ENCODE measurements around the gene GTPBP6.
"Not testable (repeated sequence)": the region's sequence is repeated elsewhere in the genome, so short reads cannot be mapped to it uniquely, and the experiment has no call there.

The GTPBP6 gene

DNA sequence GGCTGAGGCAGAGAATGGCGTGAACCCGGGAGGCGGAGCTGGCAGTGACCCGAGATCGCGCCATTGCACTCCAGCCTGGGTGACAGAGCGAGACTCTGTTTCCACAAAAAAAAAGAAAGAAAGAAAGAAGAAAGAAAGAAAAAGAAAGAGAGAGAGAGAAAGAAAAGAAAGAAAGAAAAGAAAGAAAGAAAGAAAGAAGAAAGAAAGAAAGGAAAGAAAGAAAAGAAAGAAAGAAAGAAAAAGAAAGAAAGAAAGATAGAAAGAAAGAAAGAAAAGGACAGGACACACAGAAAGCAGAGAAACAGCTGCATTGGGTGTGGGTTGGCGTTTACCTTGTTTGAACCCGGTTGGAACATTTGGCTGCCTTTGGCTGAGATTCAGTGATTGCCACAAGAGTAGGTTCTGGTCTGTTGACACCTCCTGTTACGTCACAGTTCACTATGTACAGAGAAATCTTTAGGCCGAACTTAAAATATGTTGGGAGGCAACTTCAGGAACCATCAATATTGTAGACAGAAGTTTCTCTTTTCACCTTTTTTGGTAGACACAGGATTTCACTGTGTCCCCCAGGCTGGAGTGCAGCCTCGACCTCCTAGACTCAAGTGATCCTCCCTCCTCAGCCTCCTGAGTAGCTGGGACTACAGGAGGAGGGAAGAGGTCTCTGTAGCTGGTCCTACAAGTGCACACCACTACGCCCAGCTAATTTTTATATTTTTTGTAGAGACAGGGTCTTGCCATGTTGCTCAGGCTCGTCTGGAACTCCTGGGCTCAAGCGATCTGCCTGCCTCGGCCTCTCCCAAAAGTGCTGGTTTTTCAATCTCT lies 53.8 kb downstream of the GTPBP6 start:
- TF ChIP-seq, protein P1, sequence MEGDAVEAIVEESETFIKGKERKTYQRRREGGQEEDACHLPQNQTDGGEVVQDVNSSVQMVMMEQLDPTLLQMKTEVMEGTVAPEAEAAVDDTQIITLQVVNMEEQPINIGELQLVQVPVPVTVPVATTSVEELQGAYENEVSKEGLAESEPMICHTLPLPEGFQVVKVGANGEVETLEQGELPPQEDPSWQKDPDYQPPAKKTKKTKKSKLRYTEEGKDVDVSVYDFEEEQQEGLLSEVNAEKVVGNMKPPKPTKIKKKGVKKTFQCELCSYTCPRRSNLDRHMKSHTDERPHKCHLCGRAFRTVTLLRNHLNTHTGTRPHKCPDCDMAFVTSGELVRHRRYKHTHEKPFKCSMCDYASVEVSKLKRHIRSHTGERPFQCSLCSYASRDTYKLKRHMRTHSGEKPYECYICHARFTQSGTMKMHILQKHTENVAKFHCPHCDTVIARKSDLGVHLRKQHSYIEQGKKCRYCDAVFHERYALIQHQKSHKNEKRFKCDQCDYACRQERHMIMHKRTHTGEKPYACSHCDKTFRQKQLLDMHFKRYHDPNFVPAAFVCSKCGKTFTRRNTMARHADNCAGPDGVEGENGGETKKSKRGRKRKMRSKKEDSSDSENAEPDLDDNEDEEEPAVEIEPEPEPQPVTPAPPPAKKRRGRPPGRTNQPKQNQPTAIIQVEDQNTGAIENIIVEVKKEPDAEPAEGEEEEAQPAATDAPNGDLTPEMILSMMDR (IDR thresholded peaks at IDR 0.05; ENCODE audit: low read depth, low read length): no peak
- no peak for DNase-seq (ENCODE audit: extremely low read depth, low read depth)

DNA sequence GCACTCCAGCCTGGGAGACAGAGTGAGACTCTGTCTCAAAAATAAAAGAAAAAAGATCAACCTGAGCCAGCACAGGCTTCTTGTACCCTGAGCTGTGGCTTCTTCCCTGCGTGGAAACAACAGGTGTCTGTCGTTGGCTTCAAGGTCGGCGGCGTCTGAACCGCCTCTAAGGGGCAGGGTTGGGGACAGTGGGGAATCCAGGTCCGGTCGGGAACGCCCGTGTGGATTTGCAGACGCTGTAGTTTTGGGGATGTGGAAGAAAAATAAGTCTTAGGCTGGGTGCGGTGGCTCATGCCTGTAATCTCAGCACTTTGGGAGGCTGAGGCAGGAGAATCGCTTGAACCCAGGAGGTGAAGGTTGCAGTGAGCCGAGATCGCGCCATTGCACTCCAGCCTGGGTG lies 54.6 kb downstream of the GTPBP6 start:
- DNase-seq (ENCODE audit: extremely low read depth, low read depth): not testable (repeated sequence)

DNA sequence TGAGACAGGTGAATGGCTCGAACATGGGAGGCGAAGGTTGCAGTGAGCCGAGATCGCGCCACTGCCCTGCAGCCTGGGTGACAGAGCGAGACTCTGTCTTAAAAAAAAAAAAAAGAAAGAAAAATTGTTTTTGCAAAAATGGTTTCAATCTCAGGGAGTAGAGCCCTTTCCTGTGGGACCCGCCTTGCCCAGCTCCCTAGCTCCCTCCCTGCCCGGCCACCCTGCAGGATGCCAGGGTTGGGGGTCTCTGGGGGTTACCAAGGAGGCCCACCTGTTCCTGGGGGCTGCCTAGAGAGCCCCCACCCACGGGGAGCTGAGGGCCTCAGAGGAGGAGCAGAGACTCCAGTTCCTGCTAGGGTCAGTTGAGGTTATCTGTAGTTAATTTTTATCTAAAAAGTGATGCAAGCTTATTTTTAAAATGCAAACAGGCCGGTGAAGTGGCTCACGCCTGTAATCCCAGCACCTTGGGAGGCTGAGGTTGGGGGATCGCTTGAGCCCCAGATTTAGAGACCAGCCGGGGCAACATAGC lies 56.2 kb downstream of the GTPBP6 start:
- TF ChIP-seq, protein P1 (IDR thresholded peaks at IDR 0.05; ENCODE audit: low read depth, low read length): no peak
- DNase-seq (ENCODE audit: extremely low read depth, low read depth): no peak

DNA sequence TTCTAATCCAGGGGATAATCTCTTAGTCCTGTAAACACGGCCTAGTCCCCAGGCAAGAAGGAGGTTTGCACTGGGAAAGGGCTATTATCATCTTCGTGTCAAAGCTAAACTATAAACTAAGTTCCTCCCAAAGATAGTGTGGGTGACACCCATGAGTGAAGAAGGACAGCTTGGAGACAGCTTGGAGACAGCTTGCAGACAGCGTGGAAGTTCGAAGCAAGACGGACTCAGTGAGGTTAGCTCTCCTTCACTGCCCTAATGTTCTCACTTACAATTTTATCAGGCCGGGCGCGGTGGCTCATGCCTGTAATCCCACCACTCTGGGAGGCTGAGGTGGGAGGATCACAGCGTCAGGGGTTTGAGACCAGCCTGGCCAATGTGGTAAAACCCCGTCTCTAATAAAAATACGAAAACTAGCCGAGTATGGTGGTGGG lies 56.7 kb downstream of the GTPBP6 start:
- TF ChIP-seq, protein P1 (IDR thresholded peaks at IDR 0.05; ENCODE audit: low read depth, low read length): no peak
- no peak for DNase-seq (ENCODE audit: extremely low read depth, low read depth)

DNA sequence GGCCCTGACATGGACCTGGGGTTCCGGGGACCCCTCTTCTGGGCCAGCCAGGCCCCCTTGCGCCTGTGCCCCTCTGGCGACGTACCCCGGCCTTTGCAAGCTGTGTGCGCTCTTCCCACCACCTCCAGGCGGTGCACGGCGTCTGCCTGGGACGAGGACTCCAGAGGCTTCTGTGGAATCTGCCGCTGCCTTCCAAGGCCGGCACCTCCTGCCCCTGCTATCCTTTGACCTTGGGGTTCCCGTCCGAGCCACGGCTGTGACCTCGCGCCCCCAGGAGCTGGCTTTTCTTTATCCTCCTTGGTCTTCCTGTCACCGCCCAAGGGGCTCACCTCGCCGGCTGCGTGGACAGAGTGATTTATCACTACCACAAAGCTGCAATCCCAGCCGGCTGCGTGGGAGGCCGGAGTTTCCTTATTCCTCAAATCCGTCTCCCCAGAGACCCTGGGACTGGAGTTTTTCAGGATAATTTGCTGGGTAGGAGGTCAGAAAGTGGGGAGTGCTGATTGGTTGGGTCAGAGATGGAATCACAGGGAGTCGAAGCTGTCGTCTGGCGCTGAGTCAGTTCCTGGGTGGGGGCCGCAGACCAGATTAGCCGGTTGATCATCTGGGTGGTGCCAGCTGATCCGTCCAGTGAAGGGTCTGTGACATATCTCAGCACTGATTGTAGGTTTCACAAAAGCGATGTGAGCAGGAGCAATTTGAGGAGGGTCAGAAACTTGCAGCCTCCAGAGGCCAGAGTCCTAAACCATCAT lies 57.3 kb downstream of the GTPBP6 start:
- DNase-seq (ENCODE audit: extremely low read depth, low read depth): no peak
- TF ChIP-seq, protein P1 (IDR thresholded peaks at IDR 0.05; ENCODE audit: low read depth, low read length): no peak

DNA sequence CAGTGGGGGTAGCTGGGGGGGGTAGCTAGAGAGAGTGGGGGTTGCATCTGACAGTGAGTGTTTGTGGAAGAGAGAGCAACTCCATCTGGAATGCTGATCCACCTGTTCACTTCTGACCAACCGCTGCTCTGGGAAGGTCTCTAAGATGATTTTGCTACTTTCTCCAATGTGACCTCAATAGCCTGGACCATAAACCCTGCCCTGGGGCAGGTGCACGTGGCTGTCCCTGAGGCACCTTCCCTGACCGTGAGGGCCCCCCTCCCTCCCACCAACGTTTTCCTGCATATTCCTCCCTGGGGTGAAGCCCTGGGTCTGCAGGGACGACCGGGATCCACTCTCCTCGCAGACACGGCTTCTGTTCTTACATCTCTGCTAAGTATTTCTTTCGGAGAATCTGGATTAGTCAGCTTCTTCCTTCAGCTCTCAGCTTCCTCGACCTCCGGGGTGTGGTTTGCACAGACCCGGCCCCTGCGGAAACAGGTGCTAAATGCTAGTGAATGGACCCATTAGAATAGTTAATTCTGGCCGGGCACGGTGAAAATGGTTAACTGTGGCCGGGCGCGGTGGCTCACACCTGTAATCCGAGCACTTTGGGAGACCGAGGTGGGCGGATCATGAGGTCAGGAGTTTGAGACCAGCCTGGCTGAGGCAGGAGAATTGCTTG lies 58.8 kb downstream of the GTPBP6 start:
- TF ChIP-seq, protein P1 (IDR thresholded peaks at IDR 0.05; ENCODE audit: low read depth, low read length): no peak
- DNase-seq (ENCODE audit: extremely low read depth, low read depth): no peak

DNA sequence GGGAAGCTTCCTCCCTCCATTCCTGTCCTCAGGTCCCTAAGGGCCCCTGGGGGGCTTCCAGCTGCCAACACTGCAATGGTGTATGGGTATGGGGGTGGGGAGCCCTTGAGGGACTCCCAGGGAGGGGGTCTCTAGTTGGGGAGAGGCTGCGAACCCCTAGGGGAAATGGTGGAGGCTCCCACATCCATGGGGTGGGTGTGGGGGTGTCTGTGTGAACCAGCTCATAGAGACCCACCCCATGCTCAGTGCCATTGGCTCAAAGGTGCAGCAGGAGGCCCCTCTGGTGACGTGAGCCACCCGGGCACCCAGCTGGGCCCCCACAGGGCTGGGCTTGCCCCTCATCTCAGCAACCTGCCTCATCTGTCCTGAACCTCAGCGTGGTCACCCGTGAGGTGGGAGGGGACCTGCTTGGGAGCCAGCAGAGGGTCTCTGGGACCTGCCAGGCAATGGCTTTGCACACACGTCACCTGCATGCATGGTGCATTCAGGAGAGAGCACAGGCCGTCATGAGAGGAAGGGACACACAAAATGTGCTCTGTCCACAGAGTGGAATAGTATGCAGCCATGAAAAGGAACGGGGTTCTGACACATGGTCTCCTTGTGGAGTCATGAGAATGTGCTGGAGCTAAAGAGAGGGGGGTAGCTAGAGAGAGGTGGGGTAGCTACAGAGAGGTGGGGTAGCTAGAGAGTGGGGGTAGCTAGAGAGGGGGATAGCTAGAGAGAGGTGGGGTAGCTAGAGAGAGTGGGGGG lies 60.1 kb downstream of the GTPBP6 start:
- TF ChIP-seq, protein P1 (IDR thresholded peaks at IDR 0.05; ENCODE audit: low read depth, low read length): no peak
- no peak for DNase-seq (ENCODE audit: extremely low read depth, low read depth)
